MM.1S (cell line): Measurements from ENCODE around the gene TEKT3.

Experiments used
- DNase-seq: peaks from one replicate; pipeline ENCODE4 v3.0.0-alpha.2; 2015
- H2AFZ ChIP-seq: fragments of 300-600 bp; sonication (generic); 2 replicates; pipeline ENCODE4 v1.6.0; 2016; ENCODE audit warnings: antibody characterized with exemption, low read length
- H3F3A ChIP-seq: fragments of 300-600 bp; sonication (generic); 2 replicates; pipeline ENCODE4 v1.6.1; 2016; ENCODE audit warnings: mild to moderate bottlenecking, antibody characterized with exemption, low read length, moderate library complexity, mixed read lengths; ENCODE audit not compliant: insufficient read depth
- H3K27ac ChIP-seq: fragments of 300-600 bp; sonication (generic); 2 replicates; pipeline ENCODE4 v1.5.1; 2016; ENCODE audit warnings: mild to moderate bottlenecking, low read length
- H3K27me3 ChIP-seq: fragments of 300-600 bp; sonication (generic); replicated peaks from 2 replicates; pipeline ENCODE4 v1.6.0; 2016; ENCODE audit warnings: low read length; ENCODE audit not compliant: insufficient read depth
- H3K36me3 ChIP-seq: fragments of 300-600 bp; sonication (generic); replicated peaks from 2 replicates; pipeline ENCODE4 v1.6.1; 2016; ENCODE audit warnings: mild to moderate bottlenecking, low read length, mixed read lengths; ENCODE audit not compliant: insufficient read depth
- H3K4me1 ChIP-seq: fragments of 300-600 bp; sonication (generic); 2 replicates; pipeline ENCODE4 v1.6.1; 2016; ENCODE audit warnings: low read length, mixed read lengths
- H3K4me2 ChIP-seq: fragments of 300-600 bp; sonication (generic); 2 replicates; pipeline ENCODE4 v1.6.0; 2016; ENCODE audit warnings: low read depth, low read length
- H3K4me3 ChIP-seq: fragments of 300-600 bp; sonication (generic); 2 replicates; pipeline ENCODE4 v1.5.1; 2016; ENCODE audit warnings: low read length, mixed read lengths
- H3K79me2 ChIP-seq: fragments of 300-600 bp; sonication (generic); 2 replicates; pipeline ENCODE4 v1.6.1; 2016; ENCODE audit warnings: mixed run types, low read length, mixed read lengths
- H3K9ac ChIP-seq: fragments of 300-600 bp; sonication (generic); 2 replicates; pipeline ENCODE4 v1.6.1; 2016; ENCODE audit warnings: low read length, mixed read lengths
- H3K9me2 ChIP-seq: fragments of 300-600 bp; sonication (generic); replicated peaks from 2 replicates; pipeline ENCODE4 v1.6.1; 2016; ENCODE audit warnings: mild to moderate bottlenecking, low read length, mixed read lengths; ENCODE audit not compliant: insufficient read depth
- H3K9me3 ChIP-seq: fragments of 300-600 bp; sonication (generic); replicated peaks from 2 replicates; pipeline ENCODE4 v1.6.1; 2016; ENCODE audit warnings: mild to moderate bottlenecking, low read length, mixed read lengths; ENCODE audit not compliant: insufficient read depth
- H4K20me1 ChIP-seq: fragments of 300-600 bp; sonication (generic); 2 replicates; pipeline ENCODE4 v1.6.1; 2016; ENCODE audit warnings: mild to moderate bottlenecking, low read length, moderate library complexity, mixed read lengths; ENCODE audit not compliant: insufficient read depth
- CTCF ChIP-seq: fragments of 300-600 bp; sonication (generic); IDR thresholded peaks from 2 replicates; pipeline ENCODE4 v1.5.1; 2016; ENCODE audit warnings: antibody characterized with exemption, low read length, mixed read lengths
- EZH2 ChIP-seq: fragments of 300-600 bp; sonication (generic); optimal IDR thresholded peaks from 2 replicates; pipeline ENCODE3; 2017; ENCODE audit warnings: low read depth, mild to moderate bottlenecking, antibody characterized with exemption, low read length, mixed read lengths
- EZH2phosphoT487 ChIP-seq: fragments of 300-600 bp; sonication (generic); IDR thresholded peaks from 2 replicates; pipeline ENCODE4 v1.6.1; 2018; ENCODE audit warnings: antibody characterized with exemption, low read length

The TEKT3 gene

GRCh38 chr17:15267996-15268395, 73.4 kb downstream of the TEKT3 start:
- Histone ChIP-seq H3K36me3 (no peaks in the 10 kb centered on the region), H3F3A (no peaks in the 10 kb centered on the region), H3K79me2 (no peaks in the 10 kb centered on the region), H3K9me3 (no peaks in the 10 kb centered on the region), H3K4me3 (no peak overlapping the region), H3K27ac (no peak overlapping the region), H3K4me1 (no peaks in the 10 kb centered on the region), H3K9me2 (no peaks in the 10 kb centered on the region), H3K9ac (no peak overlapping the region), H4K20me1 (no peaks in the 10 kb centered on the region), H3K27me3 (no peaks in the 10 kb centered on the region), H2AFZ (no peak overlapping the region), H3K4me2 (no peak overlapping the region)
- no peak for DNase-seq
- TF ChIP-seq EZH2 (no peak), CTCF (no peak), EZH2phosphoT487 (no peak)

- no peaks in the 10 kb centered on the region for H3K36me3 ChIP-seq
- H3F3A ChIP-seq = no peaks in the 10 kb centered on the region
- no peak overlapping the region for H3K27ac ChIP-seq
- no peaks in the 10 kb centered on the region for H3K4me1 ChIP-seq
- no peak for DNase-seq
- H3K9ac ChIP-seq = no peak overlapping the region
- no peak overlapping the region for H3K4me3 ChIP-seq
- H3K4me2 ChIP-seq = no peak overlapping the region
- no peak for TF ChIP-seq CTCF
- no peak for TF ChIP-seq EZH2phosphoT487
- no peak for TF ChIP-seq EZH2
- no peak overlapping the region for H2AFZ ChIP-seq
- no peaks in the 10 kb centered on the region for H3K9me3 ChIP-seq
- no peaks in the 10 kb centered on the region for H3K27me3 ChIP-seq
- no peaks in the 10 kb centered on the region for H4K20me1 ChIP-seq
- no peaks in the 10 kb centered on the region for H3K9me2 ChIP-seq
- H3K79me2 ChIP-seq = no peaks in the 10 kb centered on the region
These were observed 74.9 kb downstream of the TEKT3 start for GRCh38 chr17:15266325-15267125.

GRCh38 chr17:15265131-15265530, 76.3 kb downstream of the TEKT3 start, which contains the start of gene PMP22:
Gene PMP22 (minus strand): TSS chr17:15265326. CDS start chr17:15260727, 4,599 bp downstream.
- no peaks in the 10 kb centered on the region for H3F3A ChIP-seq
- no peak within 1 kb of the TSS for H3K4me2 ChIP-seq
- H3K79me2 ChIP-seq = no peaks in the 10 kb centered on the region
- no peaks in the 10 kb centered on the region for H3K36me3 ChIP-seq
- no peak within 1 kb of the TSS for H3K9ac ChIP-seq
- H3K9me2 ChIP-seq = no peaks in the 10 kb centered on the region
- H2AFZ ChIP-seq = no peak within 1 kb of the TSS
- no peaks in the 10 kb centered on the region for H3K4me1 ChIP-seq
- TF ChIP-seq CTCF (no peak), EZH2phosphoT487 (no peak), EZH2 (no peak)
- no peak within 1 kb of the TSS for H3K27ac ChIP-seq
- H4K20me1 ChIP-seq = no peaks in the 10 kb centered on the region
- H3K9me3 ChIP-seq = no peaks in the 10 kb centered on the region
- no peak for DNase-seq
- H3K4me3 ChIP-seq = no peak within 1 kb of the TSS
- H3K27me3 ChIP-seq = no peaks in the 10 kb centered on the region
